ENCODE data around the gene PIP5K1C. TPM values are rescaled to one million over a fixed set of nuclear protein-coding genes. Genes with fewer than 3 reads are reported as not detected.
A peak's percentile ranks its signal among the peaks of the same experiment; 100 is the strongest.

Gene PIP5K1C
- total RNA-seq, 3 donors from 2014 or later (not counting 1 experiment from before 2014, with no cell fraction given), result 35.0 to 49.2 (median 36.8) TPM

- H3K27ac Mint-ChIP-seq, result no peak overlapping the region
- ATAC-seq, result no peak
- H3K9me3 ChIP-seq (ENCODE audit: control insufficient read depth, insufficient read depth, low read length), result no peaks in the 10 kb centered on the region
- H3K4me3 ChIP-seq (ENCODE audit: low read length), result no peak overlapping the region
- 89% methylated on average over 36 of the region's 36 CpGs for WGBS (ENCODE audit: insufficient coverage)
- H3K9me3 Mint-ChIP-seq, result no peaks in the 10 kb centered on the region
- no peaks in the 10 kb centered on the region for H3K27me3 Mint-ChIP-seq (ENCODE audit: low read depth in 2 of 2)
- no peak overlapping the region for H3K27ac ChIP-seq (ENCODE audit: low read length)
- intact Hi-C loops (cut with micrococcal nuclease), result no loop called here
- no peaks in the 10 kb centered on the region for H3K27me3 ChIP-seq (ENCODE audit: control insufficient read depth, insufficient read depth, low read length)
- TF ChIP-seq CTCF (IDR thresholded peaks at IDR 0.05), result no peak
- no peaks in the 10 kb centered on the region for H3K36me3 Mint-ChIP-seq
- no peaks in the 10 kb centered on the region for H3K4me1 ChIP-seq (ENCODE audit: control insufficient read depth, insufficient read depth, low read length)
- no peak overlapping the region for H3K4me3 Mint-ChIP-seq
- no peak for DNase-seq
- H3K36me3 ChIP-seq (ENCODE audit: control insufficient read depth, insufficient read depth, low read length), result peaks cover 32% of the 10 kb centered on the region
- H3K4me1 Mint-ChIP-seq, result no peaks in the 10 kb centered on the region
Observed at GRCh38 chr19:3656073-3656746, 44.1 kb downstream of the PIP5K1C start.

GRCh38 chr19:3655402-3656072 lies 44.7 kb downstream of the PIP5K1C start:
- Mint-ChIP-seq H3K4me1 (no peaks in the 10 kb centered on the region), H3K27ac (no peak overlapping the region), H3K27me3 (ENCODE audit: low read depth in 2 of 2) (no peaks in the 10 kb centered on the region), H3K4me3 (no peak overlapping the region), H3K36me3 (no peaks in the 10 kb centered on the region), H3K9me3 (no peaks in the 10 kb centered on the region)
- DNase-seq, result no peak
- Histone ChIP-seq H3K4me3 (ENCODE audit: low read length) (no peak overlapping the region), H3K27ac (ENCODE audit: low read length) (no peak overlapping the region), H3K4me1 (ENCODE audit: control insufficient read depth, insufficient read depth, low read length) (no peaks in the 10 kb centered on the region), H3K36me3 (ENCODE audit: control insufficient read depth, insufficient read depth, low read length) (peaks cover 34% of the 10 kb centered on the region), H3K9me3 (ENCODE audit: control insufficient read depth, insufficient read depth, low read length) (no peaks in the 10 kb centered on the region), H3K27me3 (ENCODE audit: control insufficient read depth, insufficient read depth, low read length) (no peaks in the 10 kb centered on the region)
- intact Hi-C loops (cut with micrococcal nuclease), result no loop called here
- ATAC-seq, result no peak
- WGBS (ENCODE audit: insufficient coverage), result 92% methylated on average over 23 of the region's 25 CpGs
- TF ChIP-seq CTCF (IDR thresholded peaks at IDR 0.05), result no peak

GRCh38 chr19:3653865-3654513 lies 46.3 kb downstream of the PIP5K1C start:
- Histone ChIP-seq H3K27me3 (ENCODE audit: control insufficient read depth, insufficient read depth, low read length) (no peaks in the 10 kb centered on the region), H3K4me3 (ENCODE audit: low read length) (no peak overlapping the region), H3K36me3 (ENCODE audit: control insufficient read depth, insufficient read depth, low read length) (peaks cover 29% of the 10 kb centered on the region), H3K9me3 (ENCODE audit: control insufficient read depth, insufficient read depth, low read length) (no peaks in the 10 kb centered on the region), H3K27ac (ENCODE audit: low read length) (no peak overlapping the region), H3K4me1 (ENCODE audit: control insufficient read depth, insufficient read depth, low read length) (no peaks in the 10 kb centered on the region)
- Mint-ChIP-seq H3K27me3 (ENCODE audit: low read depth in 2 of 2) (no peaks in the 10 kb centered on the region), H3K27ac (no peak overlapping the region), H3K9me3 (no peaks in the 10 kb centered on the region), H3K4me1 (no peaks in the 10 kb centered on the region), H3K36me3 (no peaks in the 10 kb centered on the region), H3K4me3 (no peak overlapping the region)
- ATAC-seq, result no peak
- 97% methylated on average over 20 of the region's 20 CpGs for WGBS (ENCODE audit: insufficient coverage)
- intact Hi-C loops (cut with micrococcal nuclease), result no loop called here
- DNase-seq, result peak in 1 of 2 donors; percentile 33
- TF ChIP-seq CTCF (IDR thresholded peaks at IDR 0.05), result no peak
